Esophagus (tissue), 2 donors: ENCODE data around the gene AMFR. TPM values are rescaled to one million over a fixed set of nuclear protein-coding genes. Genes with fewer than 3 reads are reported as not detected.

Experiments used
- H3K27ac ChIP-seq, 2 donors: one replicate each; pipeline ENCODE4 v1.5.1; 2013; ENCODE audit warnings: low read depth in 2 of 2, mild to moderate bottlenecking in 2 of 2, inconsistent platforms in 1 of 2, low read length in 1 of 2, moderate library complexity in 1 of 2
- H3K27me3 ChIP-seq, 2 donors: one replicate each; pipeline ENCODE4 v1.6.1; 2013; ENCODE audit warnings: low read length in 2 of 2, control low read depth in 1 of 2, mild to moderate bottlenecking in 1 of 2; ENCODE audit not compliant: insufficient read depth in 2 of 2, control insufficient read depth in 1 of 2
- H3K36me3 ChIP-seq, 2 donors: one replicate each; pipeline ENCODE4 v1.6.1; 2013; ENCODE audit warnings: low read length in 1 of 2; ENCODE audit not compliant: control insufficient read depth in 2 of 2, insufficient read depth in 2 of 2
- H3K4me1 ChIP-seq, 2 donors: one replicate each; pipeline ENCODE4 v1.6.1; 2013; ENCODE audit warnings: low read length in 1 of 2; ENCODE audit not compliant: control insufficient read depth in 2 of 2, insufficient read depth in 2 of 2
- H3K4me3 ChIP-seq, 2 donors: one replicate each; pipeline ENCODE4 v1.5.1; 2013; ENCODE audit warnings: low read length in 2 of 2, mild to moderate bottlenecking in 2 of 2, low read depth in 1 of 2, moderate library complexity in 1 of 2
- H3K9me3 ChIP-seq, 2 donors: one replicate each; pipeline ENCODE4 v1.6.1; 2013; ENCODE audit warnings: mild to moderate bottlenecking in 2 of 2, low read depth in 1 of 2, low read length in 1 of 2, moderate library complexity in 1 of 2; ENCODE audit not compliant: control insufficient read depth in 2 of 2, insufficient read depth in 1 of 2
- WGBS, 2 donors: extraction: QIAGEN DNeasy Blood & Tissue Kit; methylation state at CpG; one replicate each; pipeline ENCODE4 v1.1.7; 2013; 5-methylcytosine and 5-hydroxymethylcytosine counted together
- polyA plus RNA-seq, 2 donors: library from polyadenylated mRNA; stranded (reverse); fragments of 200-250 nt; gene quantifications; one replicate each; pipeline ENCODE4 v1.2.3, GENCODE V29; 2013
- donor health status: healthy with polysubstance abuse.
- donor health status: Bipolar disorder and iron deficiency.

The AMFR gene
- polyA plus RNA-seq, 2 donors: 57.3 to 62.5 TPM

- no peak overlapping the region for H3K4me3 ChIP-seq
- WGBS, 2 donors: 95 to 96% methylated on average over 6 of the region's 6 CpGs
- H3K9me3 ChIP-seq: no peaks in the 10 kb centered on the region
- peaks cover 0 to 2% of the 10 kb centered on the region in 2 donors for H3K4me1 ChIP-seq
- H3K27me3 ChIP-seq: no peaks in the 10 kb centered on the region
- H3K36me3 ChIP-seq: peaks cover 13 to 37% of the 10 kb centered on the region in 2 donors
- no peak overlapping the region for H3K27ac ChIP-seq
Measured at GRCh38 chr16:56367764-56368163, 57.6 kb downstream of the AMFR start.

GRCh38 chr16:56366945-56367344, 58.4 kb downstream of the AMFR start:
- Histone ChIP-seq H3K4me3 (no peak overlapping the region), H3K9me3 (no peaks in the 10 kb centered on the region), H3K36me3 (peaks cover 17 to 46% of the 10 kb centered on the region in 2 donors), H3K27ac (no peak overlapping the region), H3K4me1 (peaks cover 0 to 2% of the 10 kb centered on the region in 2 donors), H3K27me3 (no peaks in the 10 kb centered on the region)
- 93 to 95% methylated on average over 9 of the region's 9 CpGs for WGBS, 2 donors

GRCh38 chr16:56365552-56365951, 59.8 kb downstream of the AMFR start:
- Histone ChIP-seq H3K36me3 (peaks cover 17 to 42% of the 10 kb centered on the region in 2 donors), H3K27me3 (no peaks in the 10 kb centered on the region), H3K9me3 (no peaks in the 10 kb centered on the region), H3K27ac (no peak overlapping the region), H3K4me1 (no peaks in the 10 kb centered on the region), H3K4me3 (no peak overlapping the region)
- 91 to 93% methylated on average over 7 of the region's 7 CpGs for WGBS, 2 donors

GRCh38 chr16:56364865-56365264, 60.5 kb downstream of the AMFR start:
- Histone ChIP-seq H3K4me1 (no peaks in the 10 kb centered on the region), H3K27ac (no peak overlapping the region), H3K9me3 (no peaks in the 10 kb centered on the region), H3K4me3 (no peak overlapping the region), H3K27me3 (no peaks in the 10 kb centered on the region), H3K36me3 (peaks cover 17 to 42% of the 10 kb centered on the region in 2 donors)
- WGBS, 2 donors: 95% methylated on average over 8 of the region's 8 CpGs

- Histone ChIP-seq H3K4me3 (no peak overlapping the region), H3K27me3 (no peaks in the 10 kb centered on the region), H3K9me3 (no peaks in the 10 kb centered on the region), H3K4me1 (no peaks in the 10 kb centered on the region), H3K27ac (no peak overlapping the region), H3K36me3 (peaks cover 17 to 39% of the 10 kb centered on the region in 2 donors)
- WGBS, 2 donors: 96% methylated on average over 26 of the region's 26 CpGs
Measured at GRCh38 chr16:56363781-56364565, 61.4 kb downstream of the AMFR start.

GRCh38 chr16:56363181-56363716, 62.1 kb downstream of the AMFR start:
- Histone ChIP-seq H3K36me3 (peaks cover 17 to 39% of the 10 kb centered on the region in 2 donors), H3K27ac (no peak overlapping the region), H3K4me3 (no peak overlapping the region), H3K27me3 (no peaks in the 10 kb centered on the region), H3K4me1 (no peaks in the 10 kb centered on the region), H3K9me3 (no peaks in the 10 kb centered on the region)
- WGBS, 2 donors: 96 to 97% methylated on average over 6 of the region's 6 CpGs

- no peak overlapping the region for H3K27ac ChIP-seq
- H3K36me3 ChIP-seq: peaks cover 13 to 39% of the 10 kb centered on the region in 2 donors
- H3K27me3 ChIP-seq: no peaks in the 10 kb centered on the region
- H3K4me3 ChIP-seq: no peak overlapping the region
- 94 to 96% methylated on average over 17 of the region's 17 CpGs for WGBS, 2 donors
- no peaks in the 10 kb centered on the region for H3K9me3 ChIP-seq
- no peaks in the 10 kb centered on the region for H3K4me1 ChIP-seq
Measured at GRCh38 chr16:56362706-56363105, 62.6 kb downstream of the AMFR start.

GRCh38 chr16:56362057-56362655, 63.2 kb downstream of the AMFR start:
- WGBS, 2 donors: 73 to 79% methylated on average over 15 of the region's 15 CpGs
- Histone ChIP-seq H3K27me3 (no peaks in the 10 kb centered on the region), H3K4me1 (peaks cover 0 to 2% of the 10 kb centered on the region in 2 donors), H3K27ac (no peak overlapping the region), H3K9me3 (no peaks in the 10 kb centered on the region), H3K4me3 (no peak overlapping the region), H3K36me3 (peaks cover 12 to 37% of the 10 kb centered on the region in 2 donors)

- Histone ChIP-seq H3K4me1 (peaks cover 2 to 4% of the 10 kb centered on the region in 2 donors), H3K27ac (no peak overlapping the region), H3K4me3 (no peak overlapping the region), H3K36me3 (peaks cover 12 to 27% of the 10 kb centered on the region in 2 donors), H3K9me3 (no peaks in the 10 kb centered on the region), H3K27me3 (no peaks in the 10 kb centered on the region)
- WGBS, 2 donors: 94 to 97% methylated on average over 15 of the region's 15 CpGs
Measured at GRCh38 chr16:56360117-56361008, 65.0 kb downstream of the AMFR start.
